Activated T-helper 1 cell treated with anti-CD3 and anti-CD28 coated beads, Interleukin-2, amount 50 U/mL, for 16 hours (primary cell): Measurements from ENCODE around the gene CEP41.
"Not testable (repeated sequence)": the region's sequence is repeated elsewhere in the genome, so short reads cannot be mapped to it uniquely, and the experiment has no call there.

Experiments
- DNase-seq, 2 donors: peaks; one replicate each; pipeline ENCODE4 v3.0.0-alpha.2; 2020; ENCODE audit warnings: low read depth in 1 of 2, low spot score in 1 of 2

The CEP41 gene

GRCh38 chr7:130388671-130389070, 52.1 kb downstream of the CEP41 start:
- DNase-seq, result no peak

GRCh38 chr7:130387628-130388403, 53.0 kb downstream of the CEP41 start:
- DNase-seq, result no peak

GRCh38 chr7:130387306-130387627, 53.5 kb downstream of the CEP41 start:
- DNase-seq, result no peak

GRCh38 chr7:130386876-130387275, 53.9 kb downstream of the CEP41 start:
- no peak for DNase-seq

- no peak for DNase-seq
Measured at GRCh38 chr7:130385600-130386066, 55.2 kb downstream of the CEP41 start.

- DNase-seq, result no peak
Measured at GRCh38 chr7:130384841-130385599, 55.8 kb downstream of the CEP41 start.

- DNase-seq, result no peak
Measured at GRCh38 chr7:130384371-130384801, 56.4 kb downstream of the CEP41 start.

GRCh38 chr7:130383187-130383980, 57.4 kb downstream of the CEP41 start:
- no peak for DNase-seq

GRCh38 chr7:130381468-130382312, 59.1 kb downstream of the CEP41 start:
- no peak for DNase-seq

GRCh38 chr7:130380861-130381455, 59.9 kb downstream of the CEP41 start:
- DNase-seq, result no peak

GRCh38 chr7:130379921-130380860, 60.6 kb downstream of the CEP41 start, which contains the start of gene CPA1:
CPA1 (plus strand) TSS chr7:130380494; CDS start chr7:130380521, 27 bp downstream.
- no peak for DNase-seq

- no peak for DNase-seq
Measured at GRCh38 chr7:130379532-130379920, 61.3 kb downstream of the CEP41 start.

- DNase-seq, result no peak
Measured at GRCh38 chr7:130379019-130379418, 61.8 kb downstream of the CEP41 start.

- no peak for DNase-seq
Measured at GRCh38 chr7:130377178-130377577, 63.6 kb downstream of the CEP41 start.

GRCh38 chr7:130376461-130376860, 64.4 kb downstream of the CEP41 start:
- DNase-seq, result not testable (repeated sequence)

GRCh38 chr7:130374507-130374906, 66.3 kb downstream of the CEP41 start:
- no peak for DNase-seq

GRCh38 chr7:130372402-130373165, 68.2 kb downstream of the CEP41 start:
- DNase-seq, result no peak

GRCh38 chr7:130371046-130371445, 69.8 kb downstream of the CEP41 start:
- DNase-seq, result no peak
